IMR-90 (cell line): ENCODE measurements around the gene MTHFD2. TPM values are rescaled to one million over a fixed set of nuclear protein-coding genes. Genes with fewer than 3 reads are reported as not detected.

ENCODE experiments used
- ATAC-seq: fragments of 200-7000 bp; cut with Tn5 transposase; 2 replicates; pipeline ENCODE4 v1.9.1; 2020; ENCODE audit warnings: low read depth, mild to moderate bottlenecking, moderate library complexity
- BruUV-seq: library from RNA; stranded (reverse); fragments of 400-500 nt; replicated peaks from 2 replicates; lab custom pipeline; 2021; lab: Mats Ljungman, UMichigan
- CTCF ChIA-PET: fragments of 300-600 bp; formaldehyde crosslinking; extraction: SDS; loops from one replicate; lab custom pipeline; 2021; ENCODE audit warnings: antibody characterized with exemption; lab: Yijun Ruan, JAX
- POLR2A ChIA-PET: fragments of 300-600 bp; sonication (Branson Sonifier 250); formaldehyde crosslinking; loops from one replicate; lab custom pipeline; 2022; ENCODE audit warnings: antibody characterized with exemption; ENCODE audit not compliant: unreplicated experiment; lab: Charles Lee
- DNase-seq: peaks from one replicate; pipeline ENCODE4 v3.0.0; 2013
- H2AFZ ChIP-seq: replicated peaks from 2 replicates; pipeline ENCODE3; 2013; ENCODE audit warnings: low read length, mild to moderate bottlenecking; ENCODE audit not compliant: poor library complexity
- H2AK5ac ChIP-seq: 2 replicates; pipeline ENCODE4 v1.6.1; 2013; ENCODE audit warnings: low read depth, low read length, inconsistent platforms
- H2AK9ac ChIP-seq: replicated peaks from 2 replicates; pipeline ENCODE3; 2013; ENCODE audit warnings: mild to moderate bottlenecking, low read depth, low read length, moderate library complexity; ENCODE audit not compliant: poor library complexity
- H2BK120ac ChIP-seq: 2 replicates; pipeline ENCODE4 v1.6.1; 2013; ENCODE audit warnings: low read depth, low read length, inconsistent platforms
- H2BK15ac ChIP-seq: 3 replicates; pipeline ENCODE4 v1.6.1; 2013; ENCODE audit warnings: low read depth, low read length, inconsistent platforms
- H2BK20ac ChIP-seq: 2 replicates; pipeline ENCODE4 v1.6.1; 2013; ENCODE audit warnings: low read depth, mild to moderate bottlenecking, inconsistent platforms, low read length, moderate library complexity
- H2BK5ac ChIP-seq: 2 replicates; pipeline ENCODE4 v1.6.1; 2013; ENCODE audit warnings: mild to moderate bottlenecking, low read depth, low read length, inconsistent platforms; ENCODE audit not compliant: poor library complexity, severe bottlenecking
- H3K14ac ChIP-seq: replicated peaks from 2 replicates; pipeline ENCODE4 v1.6.1; 2013; ENCODE audit warnings: low read depth, low read length, inconsistent platforms
- H3K18ac ChIP-seq: 2 replicates; pipeline ENCODE4 v1.6.1; 2013; ENCODE audit warnings: low read depth, low read length, control low read depth
- H3K23ac ChIP-seq: 2 replicates; pipeline ENCODE4 v1.6.1; 2013; ENCODE audit warnings: low read depth, low read length, inconsistent platforms
- H3K27ac ChIP-seq: 2 replicates; pipeline ENCODE4 v1.5.1; 2013; ENCODE audit warnings: mild to moderate bottlenecking, control low read depth, low read length; ENCODE audit not compliant: insufficient read depth
- H3K27me3 ChIP-seq: 2 replicates; pipeline ENCODE4 v1.6.1; 2013; ENCODE audit warnings: low read length; ENCODE audit not compliant: control insufficient read depth, insufficient read depth
- H3K36me3 ChIP-seq: 2 replicates; pipeline ENCODE4 v1.6.1; 2013; ENCODE audit warnings: low read length, mixed read lengths; ENCODE audit not compliant: control insufficient read depth, insufficient read depth
- H3K4ac ChIP-seq: 2 replicates; pipeline ENCODE4 v1.6.1; 2013; ENCODE audit warnings: low read depth, low read length, inconsistent platforms
- H3K4me1 ChIP-seq: 2 replicates; pipeline ENCODE4 v1.6.1; 2013; ENCODE audit warnings: low read length, mixed read lengths; ENCODE audit not compliant: control insufficient read depth, insufficient read depth
- H3K4me2 ChIP-seq: 2 replicates; pipeline ENCODE4 v1.6.1; 2013; ENCODE audit warnings: low read depth, mild to moderate bottlenecking, control low read depth, low read length, moderate library complexity
- H3K4me3 ChIP-seq: 2 replicates; pipeline ENCODE4 v1.5.1; 2013; ENCODE audit warnings: low read depth, mild to moderate bottlenecking, control low read depth, low read length, moderate library complexity; ENCODE audit not compliant: insufficient read depth
- H3K56ac ChIP-seq: 2 replicates; pipeline ENCODE4 v1.6.1; 2013; ENCODE audit warnings: low read length, inconsistent platforms; ENCODE audit not compliant: insufficient read depth; ENCODE audit errors: extremely low read depth
- H3K79me1 ChIP-seq, 2 experiments: 2 replicates each; pipeline ENCODE4 v1.6.1; 2013; ENCODE audit warnings: low read length in 2 of 2, inconsistent platforms in 1 of 2, low read depth in 1 of 2
- H3K9ac ChIP-seq: 2 replicates; pipeline ENCODE4 v1.6.1; 2013; ENCODE audit warnings: low read depth, low read length, control low read depth
- H3K9me1 ChIP-seq: 2 replicates; pipeline ENCODE4 v1.6.1; 2013; ENCODE audit warnings: low read length, inconsistent platforms; ENCODE audit not compliant: insufficient read depth
- H3K9me3 ChIP-seq: 2 replicates; pipeline ENCODE4 v1.6.1; 2013; ENCODE audit warnings: low read length; ENCODE audit not compliant: control insufficient read depth, insufficient read depth
- H4K20me1 ChIP-seq: 2 replicates; pipeline ENCODE4 v1.6.1; 2013; ENCODE audit warnings: low read length, inconsistent platforms; ENCODE audit not compliant: insufficient read depth
- H4K5ac ChIP-seq: 2 replicates; pipeline ENCODE4 v1.6.1; 2013; ENCODE audit warnings: mild to moderate bottlenecking, low read depth, low read length, control low read depth
- H4K8ac ChIP-seq, 2 experiments: 2 replicates each; pipeline ENCODE4 v1.6.1; 2013; ENCODE audit warnings: low read depth in 2 of 2, low read length in 2 of 2, control low read depth in 1 of 2, inconsistent platforms in 1 of 2
- H4K91ac ChIP-seq: 2 replicates; pipeline ENCODE4 v1.6.1; 2013; ENCODE audit warnings: low read depth, low read length, inconsistent platforms; ENCODE audit not compliant: insufficient read depth
- BHLHE40 ChIP-seq: fragments of 150-350 bp; IDR thresholded peaks from 2 replicates; pipeline ENCODE4 v1.6.1; 2016; ENCODE audit warnings: mild to moderate bottlenecking, low read depth, low read length
- CEBPB ChIP-seq: IDR thresholded peaks from 2 replicates; pipeline ENCODE4 v1.6.1; 2012; ENCODE audit warnings: low read depth, low read length, improper control_type of control experiment
- CHD1 ChIP-seq: IDR thresholded peaks from 2 replicates; pipeline ENCODE4 v1.6.1; 2012; ENCODE audit warnings: low read depth, low read length, improper control_type of control experiment
- FOS ChIP-seq: fragments of 150-350 bp; IDR thresholded peaks from 2 replicates; pipeline ENCODE4 v1.6.1; 2016; ENCODE audit warnings: low read depth, low read length
- MAFK ChIP-seq: IDR thresholded peaks from 2 replicates; pipeline ENCODE4 v1.6.1; 2012; ENCODE audit warnings: low read depth, low read length, improper control_type of control experiment
- MAZ ChIP-seq: IDR thresholded peaks from 2 replicates; pipeline ENCODE4 v1.6.1; 2012; ENCODE audit warnings: low read depth, mild to moderate bottlenecking, low read length, improper control_type of control experiment, moderate library complexity, borderline replicate concordance
- MXI1 ChIP-seq: IDR thresholded peaks from 2 replicates; pipeline ENCODE4 v1.6.1; 2012; ENCODE audit warnings: low read depth, mild to moderate bottlenecking, low read length, moderate library complexity, borderline replicate concordance
- NFE2L2 ChIP-seq: fragments of 150-350 bp; IDR thresholded peaks from 2 replicates; pipeline ENCODE4 v1.6.1; 2016; ENCODE audit warnings: low read depth, mild to moderate bottlenecking, low read length
- POLR2A ChIP-seq: IDR thresholded peaks from 2 replicates; pipeline ENCODE4 v1.6.1; 2012; ENCODE audit warnings: mild to moderate bottlenecking, low read depth, low read length
- RAD21 ChIP-seq: IDR thresholded peaks from 2 replicates; pipeline ENCODE4 v1.6.1; 2012; ENCODE audit warnings: low read length, improper control_type of control experiment
- RCOR1 ChIP-seq: IDR thresholded peaks from 2 replicates; pipeline ENCODE4 v1.6.1; 2012; ENCODE audit warnings: mild to moderate bottlenecking, low read length, improper control_type of control experiment; ENCODE audit not compliant: insufficient replicate concordance
- RFX5 ChIP-seq: IDR thresholded peaks from 2 replicates; pipeline ENCODE4 v1.8.0; 2012; ENCODE audit warnings: low read depth, mild to moderate bottlenecking, low read length, moderate library complexity
- SMC3 ChIP-seq: fragments of 150-350 bp; IDR thresholded peaks from 2 replicates; pipeline ENCODE4 v1.6.1; 2016; ENCODE audit warnings: low read depth, mild to moderate bottlenecking, antibody characterized with exemption, low read length, moderate library complexity
- dilution Hi-C: fragments of 300-500 bp; cut with HindIII; formaldehyde crosslinking; loops from one replicate; pipeline ENCODE4 v1.14.3; 2018; ENCODE audit warnings: low sequenced_read_pairs; ENCODE audit not compliant: unreplicated experiment
- in situ Hi-C: fragments of 300-500 bp; cut with MboI; formaldehyde crosslinking; loops from 3 replicates; pipeline ENCODE4 v1.14.3; 2019; ENCODE audit warnings: low sequenced_read_pairs, inconsistent platforms, mixed read lengths
- intact Hi-C: fragments of 100-400 bp; cut with micrococcal nuclease; formaldehyde crosslinking; loops from 2 replicates; pipeline ENCODE4 v1.10.0; 2022
- polyA plus RNA-seq, 3 experiments: library from polyadenylated mRNA; depleted of rRNA; stranded (reverse); fragments of >200 nt; gene quantifications; 2 replicates each; pipeline ENCODE4 v1.2.3, GENCODE V29; 2012; ENCODE audit warnings: low replicate concordance in 1 of 3
- total RNA-seq: library from RNA; depleted of rRNA; stranded (reverse); fragments of >200 nt; gene quantifications from 2 replicates; pipeline ENCODE4 v1.2.3, GENCODE V29; 2012
- TF ChIP-seq, protein P1 (sequence below): fragments of 150-350 bp; IDR thresholded peaks from 2 replicates; pipeline ENCODE4 v1.6.1; 2017; ENCODE audit warnings: mild to moderate bottlenecking, antibody characterized with exemption, low read length, low read depth
- TF ChIP-seq, protein P2 (sequence below): conservative IDR thresholded peaks from 2 replicates; pipeline ENCODE4 v1.5.1; 2012; ENCODE audit warnings: mild to moderate bottlenecking, low read depth, low read length, improper control_type of control experiment
- TF ChIP-seq, protein P3 (sequence below): fragments of 150-350 bp; IDR thresholded peaks from 2 replicates; pipeline ENCODE4 v1.6.1; 2016; ENCODE audit warnings: low read depth, mild to moderate bottlenecking, low read length, moderate library complexity, borderline replicate concordance

MTHFD2 gene
- total and polyA plus RNA-seq, 2 of the 4 experiments (the other 2 are of a cell fraction), result 66.8 to 122 TPM

DNA sequence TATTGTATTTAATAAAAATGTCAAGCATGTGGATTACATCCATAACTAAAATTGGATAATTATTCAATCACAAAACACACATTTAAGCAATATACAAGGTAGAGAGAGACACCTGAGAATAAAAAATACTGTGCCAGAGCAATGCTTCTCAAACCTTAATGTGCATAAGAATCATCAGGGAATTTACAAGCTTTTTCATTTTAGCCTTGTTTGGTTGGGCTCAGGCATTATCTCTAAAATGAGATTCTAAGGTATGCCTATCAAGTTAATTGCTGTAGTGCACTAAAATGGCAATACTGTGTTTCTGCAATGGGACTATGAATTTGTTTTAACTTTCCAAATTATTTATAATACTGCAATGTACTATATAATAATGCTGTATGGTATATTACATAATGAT, 20.7 kb upstream of the MTHFD2 start:
- Histone ChIP-seq H2AFZ (no peak overlapping the region), H4K8ac (no peak overlapping the region), H3K56ac (peak overlapping the region; percentile 58; the same call in 1 of the 2 replicates), H4K5ac (no peak overlapping the region), H2BK20ac (no peak overlapping the region), H3K9me3 (no peaks in the 10 kb centered on the region), H3K27ac (no peak overlapping the region), H3K4me2 (peak overlapping the region; percentile 95), H3K18ac (no peak overlapping the region), H3K4me1 (0 out of 2 replicates have a peak, but pooled peaks cover 2% of the 10 kb centered on the region), H3K4ac (no peak overlapping the region), H3K9ac (peak overlapping the region; percentile 94; the same call in 1 of the 2 replicates), H2BK15ac (no peak overlapping the region), H3K14ac (peak overlapping the region; percentile 67; the same call in 1 of the 2 replicates), H3K27me3 (no peaks in the 10 kb centered on the region), H3K36me3 (peaks cover 2% of the 10 kb centered on the region; the same call in 1 of the 2 replicates), H3K23ac (peak overlapping the region; percentile 80; the same call in 1 of the 2 replicates), H2AK9ac (no peak overlapping the region), H3K9me1 (peaks cover 3% of the 10 kb centered on the region; the same call in 1 of the 2 replicates), H3K4me3 (peak overlapping the region; percentile 95), H2BK5ac (peak overlapping the region; percentile 32), H3K79me1 (peaks cover 3 to 12% of the 10 kb centered on the region in 2 experiments; a peak in 2 of 4 replicates), H2AK5ac (no peak overlapping the region), H4K91ac (no peak overlapping the region), H2BK120ac (no peak overlapping the region), H4K20me1 (peaks cover 49% of the 10 kb centered on the region)
- dilution Hi-C loops (no loop called here), intact Hi-C loops (loop anchor here (1.0 kb wide), 1 partner anchor 21 kb away; the partner anchor contains the start of gene MTHFD2), in situ Hi-C loops (no loop called here)
- DNase-seq (no peak), ATAC-seq (no peak)
- no peak for TF ChIP-seq MXI1
- TF ChIP-seq RCOR1, result no peak
- TF ChIP-seq MAZ, result no peak
- no peak for TF ChIP-seq FOS
- TF ChIP-seq, protein P1, sequence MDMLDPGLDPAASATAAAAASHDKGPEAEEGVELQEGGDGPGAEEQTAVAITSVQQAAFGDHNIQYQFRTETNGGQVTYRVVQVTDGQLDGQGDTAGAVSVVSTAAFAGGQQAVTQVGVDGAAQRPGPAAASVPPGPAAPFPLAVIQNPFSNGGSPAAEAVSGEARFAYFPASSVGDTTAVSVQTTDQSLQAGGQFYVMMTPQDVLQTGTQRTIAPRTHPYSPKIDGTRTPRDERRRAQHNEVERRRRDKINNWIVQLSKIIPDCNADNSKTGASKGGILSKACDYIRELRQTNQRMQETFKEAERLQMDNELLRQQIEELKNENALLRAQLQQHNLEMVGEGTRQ, result no peak
- TF ChIP-seq, protein P2, sequence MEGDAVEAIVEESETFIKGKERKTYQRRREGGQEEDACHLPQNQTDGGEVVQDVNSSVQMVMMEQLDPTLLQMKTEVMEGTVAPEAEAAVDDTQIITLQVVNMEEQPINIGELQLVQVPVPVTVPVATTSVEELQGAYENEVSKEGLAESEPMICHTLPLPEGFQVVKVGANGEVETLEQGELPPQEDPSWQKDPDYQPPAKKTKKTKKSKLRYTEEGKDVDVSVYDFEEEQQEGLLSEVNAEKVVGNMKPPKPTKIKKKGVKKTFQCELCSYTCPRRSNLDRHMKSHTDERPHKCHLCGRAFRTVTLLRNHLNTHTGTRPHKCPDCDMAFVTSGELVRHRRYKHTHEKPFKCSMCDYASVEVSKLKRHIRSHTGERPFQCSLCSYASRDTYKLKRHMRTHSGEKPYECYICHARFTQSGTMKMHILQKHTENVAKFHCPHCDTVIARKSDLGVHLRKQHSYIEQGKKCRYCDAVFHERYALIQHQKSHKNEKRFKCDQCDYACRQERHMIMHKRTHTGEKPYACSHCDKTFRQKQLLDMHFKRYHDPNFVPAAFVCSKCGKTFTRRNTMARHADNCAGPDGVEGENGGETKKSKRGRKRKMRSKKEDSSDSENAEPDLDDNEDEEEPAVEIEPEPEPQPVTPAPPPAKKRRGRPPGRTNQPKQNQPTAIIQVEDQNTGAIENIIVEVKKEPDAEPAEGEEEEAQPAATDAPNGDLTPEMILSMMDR, result no peak
- TF ChIP-seq RAD21, result no peak
- no peak for TF ChIP-seq BHLHE40
- no peak for TF ChIP-seq RFX5
- TF ChIP-seq MAFK, result no peak
- no peak for TF ChIP-seq POLR2A
- no peak for TF ChIP-seq SMC3
- TF ChIP-seq CEBPB, result no peak
- TF ChIP-seq, protein P3, sequence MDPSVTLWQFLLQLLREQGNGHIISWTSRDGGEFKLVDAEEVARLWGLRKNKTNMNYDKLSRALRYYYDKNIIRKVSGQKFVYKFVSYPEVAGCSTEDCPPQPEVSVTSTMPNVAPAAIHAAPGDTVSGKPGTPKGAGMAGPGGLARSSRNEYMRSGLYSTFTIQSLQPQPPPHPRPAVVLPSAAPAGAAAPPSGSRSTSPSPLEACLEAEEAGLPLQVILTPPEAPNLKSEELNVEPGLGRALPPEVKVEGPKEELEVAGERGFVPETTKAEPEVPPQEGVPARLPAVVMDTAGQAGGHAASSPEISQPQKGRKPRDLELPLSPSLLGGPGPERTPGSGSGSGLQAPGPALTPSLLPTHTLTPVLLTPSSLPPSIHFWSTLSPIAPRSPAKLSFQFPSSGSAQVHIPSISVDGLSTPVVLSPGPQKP, result no peak
- TF ChIP-seq CHD1, result no peak
- TF ChIP-seq NFE2L2, result no peak
- ChIA-PET POLR2A (no interaction called here), CTCF (interaction anchor here (0.6 to 1.1 kb wide), 2 partner anchors 9 to 19 kb away, joined by 3 read pairs; no protein-coding TSS in a partner anchor)
- BruUV-seq, result no TSS peak
